K562 (cell line): Measurements from ENCODE around the gene SYNGR3. TPM values are rescaled to one million over a fixed set of nuclear protein-coding genes. Genes with fewer than 3 reads are reported as not detected.

ENCODE experiments used
- FIP1L1 ChIP-seq: fragments of 200-400 bp; formaldehyde crosslinking; IDR thresholded peaks from 2 replicates; pipeline ENCODE4 v1.6.1; 2018; ENCODE audit warnings: mild to moderate bottlenecking, low read depth, low read length; ENCODE audit not compliant: poor library complexity, severe bottlenecking
- NFIC ChIP-seq: fragments of 450-650 bp; IDR thresholded peaks from 2 replicates; pipeline ENCODE4 v1.6.1; 2017; ENCODE audit warnings: mild to moderate bottlenecking, inconsistent platforms
- SIRT6 ChIP-seq: IDR thresholded peaks from one replicate; pipeline ENCODE4 v1.6.1; 2012; ENCODE audit warnings: low read depth, mild to moderate bottlenecking, control low read depth, inconsistent platforms, low read length, moderate library complexity
- SNIP1 ChIP-seq: fragments of 450-650 bp; IDR thresholded peaks from 2 replicates; pipeline ENCODE4 v1.7.1; 2017; ENCODE audit warnings: low read depth, mild to moderate bottlenecking
- polyA plus RNA-seq, 8 experiments: library from polyadenylated mRNA; depleted of rRNA in 4 of 8; stranded (reverse) in 5 of 8; unstranded in 3 of 8; fragments of >200 nt; fragmentation: Nextera tagmentation in 2 of 8; fragmentation: Illumina TruSeq in 1 of 8; extraction: Ambion mirVana in 2 of 8; extraction: Trizol in 1 of 8; gene quantifications; 2 replicates each; pipeline versions ENCODE4 v1.2.1 to v1.2.3, GENCODE V29; 2011 to 2014; ENCODE audit warnings: inconsistent platforms in 1 of 8, missing spikeins in 1 of 8
- total RNA-seq, 7 experiments: library from RNA; depleted of rRNA in 6 of 7; stranded (reverse); fragments of >200 nt in 6 of 7; fragmentation: Illumina TruSeq in 2 of 7; extraction: Trizol in 2 of 7; gene quantifications; 2 replicates each; pipeline versions ENCODE4 v1.2.1 to v1.2.3, GENCODE V29; 2011 to 2021; ENCODE audit warnings: low replicate concordance in 1 of 7
- TF ChIP-seq, protein P1 (sequence below): fragments of 450-650 bp; formaldehyde crosslinking; IDR thresholded peaks from 2 replicates; pipeline ENCODE4 v1.4.0; 2020; ENCODE audit warnings: mild to moderate bottlenecking, moderate library complexity
- TF ChIP-seq, protein P2 (sequence below): fragments of 250-450 bp; sonication (Bioruptor Pico); IDR thresholded peaks from 2 replicates; pipeline ENCODE4 v1.4.0; 2020; ENCODE audit warnings: mild to moderate bottlenecking, moderate library complexity
- TF ChIP-seq, protein P3 (sequence below): fragments of 450-650 bp; conservative IDR thresholded peaks from 2 replicates; pipeline ENCODE4 v1.6.1; 2016; ENCODE audit warnings: missing genetic modification characterization, low read depth, mild to moderate bottlenecking, control low read depth, missing compliant biosample characterization
- TF ChIP-seq, protein P4 (sequence below), 2 experiments: fragments of 450-650 bp; formaldehyde crosslinking in 1 of 2; IDR thresholded peaks; 2 replicates each; pipeline versions ENCODE4 v1.4.0 to v1.6.1; 2014 to 2020; ENCODE audit warnings: mild to moderate bottlenecking in 2 of 2, borderline replicate concordance in 1 of 2, low read depth in 1 of 2
- TF ChIP-seq, protein P5 (sequence below): fragments of 450-650 bp; IDR thresholded peaks from 2 replicates; pipeline ENCODE4 v1.6.1; 2016; ENCODE audit warnings: low read depth, mild to moderate bottlenecking, moderate library complexity
- TF ChIP-seq, protein P6 (sequence below): fragments of 450-650 bp; IDR thresholded peaks from 2 replicates; pipeline ENCODE4 v1.6.1; 2016

Gene SYNGR3
- total and polyA plus RNA-seq, 9 of the 15 experiments (the other 6 are each of a cell fraction or from before 2014, with no cell fraction given): 3.7 to 69.2 (median 36.3) TPM

DNA sequence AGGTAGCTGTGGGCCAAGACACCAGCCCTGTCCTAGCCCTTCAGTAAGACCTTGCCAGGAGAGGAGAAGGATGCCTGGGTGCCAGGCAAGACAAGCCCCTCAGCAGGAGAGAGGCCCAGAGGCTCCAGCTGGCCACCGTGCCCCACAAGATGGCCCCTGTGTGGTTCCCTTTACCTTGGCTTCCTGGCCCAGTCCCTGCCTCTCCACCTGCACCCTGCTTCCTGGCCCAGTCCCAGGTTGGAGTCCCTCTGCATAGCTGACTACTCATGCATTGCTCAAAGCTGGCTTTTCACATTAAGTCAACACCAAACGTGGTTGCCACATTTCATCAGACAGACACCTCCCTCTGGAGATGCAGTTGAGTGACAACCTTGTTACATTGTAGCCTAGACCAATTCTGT is 4.0 kb downstream of the SYNGR3 start (continued):
- TF ChIP-seq, protein P1, sequence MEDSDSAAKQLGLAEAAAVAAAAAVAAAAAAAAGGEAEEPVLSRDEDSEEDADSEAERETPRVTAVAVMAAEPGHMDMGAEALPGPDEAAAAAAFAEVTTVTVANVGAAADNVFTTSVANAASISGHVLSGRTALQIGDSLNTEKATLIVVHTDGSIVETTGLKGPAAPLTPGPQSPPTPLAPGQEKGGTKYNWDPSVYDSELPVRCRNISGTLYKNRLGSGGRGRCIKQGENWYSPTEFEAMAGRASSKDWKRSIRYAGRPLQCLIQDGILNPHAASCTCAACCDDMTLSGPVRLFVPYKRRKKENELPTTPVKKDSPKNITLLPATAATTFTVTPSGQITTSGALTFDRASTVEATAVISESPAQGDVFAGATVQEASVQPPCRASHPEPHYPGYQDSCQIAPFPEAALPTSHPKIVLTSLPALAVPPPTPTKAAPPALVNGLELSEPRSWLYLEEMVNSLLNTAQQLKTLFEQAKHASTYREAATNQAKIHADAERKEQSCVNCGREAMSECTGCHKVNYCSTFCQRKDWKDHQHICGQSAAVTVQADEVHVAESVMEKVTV (CRISPR knock-in tag): no peak
- TF ChIP-seq, protein P2, sequence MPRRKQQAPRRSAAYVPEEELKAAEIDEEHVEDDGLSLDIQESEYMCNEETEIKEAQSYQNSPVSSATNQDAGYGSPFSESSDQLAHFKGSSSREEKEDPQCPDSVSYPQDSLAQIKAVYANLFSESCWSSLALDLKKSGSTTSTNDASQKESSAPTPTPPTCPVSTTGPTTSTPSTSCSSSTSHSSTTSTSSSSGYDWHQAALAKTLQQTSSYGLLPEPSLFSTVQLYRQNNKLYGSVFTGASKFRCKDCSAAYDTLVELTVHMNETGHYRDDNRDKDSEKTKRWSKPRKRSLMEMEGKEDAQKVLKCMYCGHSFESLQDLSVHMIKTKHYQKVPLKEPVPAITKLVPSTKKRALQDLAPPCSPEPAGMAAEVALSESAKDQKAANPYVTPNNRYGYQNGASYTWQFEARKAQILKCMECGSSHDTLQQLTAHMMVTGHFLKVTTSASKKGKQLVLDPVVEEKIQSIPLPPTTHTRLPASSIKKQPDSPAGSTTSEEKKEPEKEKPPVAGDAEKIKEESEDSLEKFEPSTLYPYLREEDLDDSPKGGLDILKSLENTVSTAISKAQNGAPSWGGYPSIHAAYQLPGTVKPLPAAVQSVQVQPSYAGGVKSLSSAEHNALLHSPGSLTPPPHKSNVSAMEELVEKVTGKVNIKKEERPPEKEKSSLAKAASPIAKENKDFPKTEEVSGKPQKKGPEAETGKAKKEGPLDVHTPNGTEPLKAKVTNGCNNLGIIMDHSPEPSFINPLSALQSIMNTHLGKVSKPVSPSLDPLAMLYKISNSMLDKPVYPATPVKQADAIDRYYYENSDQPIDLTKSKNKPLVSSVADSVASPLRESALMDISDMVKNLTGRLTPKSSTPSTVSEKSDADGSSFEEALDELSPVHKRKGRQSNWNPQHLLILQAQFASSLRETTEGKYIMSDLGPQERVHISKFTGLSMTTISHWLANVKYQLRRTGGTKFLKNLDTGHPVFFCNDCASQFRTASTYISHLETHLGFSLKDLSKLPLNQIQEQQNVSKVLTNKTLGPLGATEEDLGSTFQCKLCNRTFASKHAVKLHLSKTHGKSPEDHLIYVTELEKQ (CRISPR knock-in tag): no peak
- TF ChIP-seq, protein P3, sequence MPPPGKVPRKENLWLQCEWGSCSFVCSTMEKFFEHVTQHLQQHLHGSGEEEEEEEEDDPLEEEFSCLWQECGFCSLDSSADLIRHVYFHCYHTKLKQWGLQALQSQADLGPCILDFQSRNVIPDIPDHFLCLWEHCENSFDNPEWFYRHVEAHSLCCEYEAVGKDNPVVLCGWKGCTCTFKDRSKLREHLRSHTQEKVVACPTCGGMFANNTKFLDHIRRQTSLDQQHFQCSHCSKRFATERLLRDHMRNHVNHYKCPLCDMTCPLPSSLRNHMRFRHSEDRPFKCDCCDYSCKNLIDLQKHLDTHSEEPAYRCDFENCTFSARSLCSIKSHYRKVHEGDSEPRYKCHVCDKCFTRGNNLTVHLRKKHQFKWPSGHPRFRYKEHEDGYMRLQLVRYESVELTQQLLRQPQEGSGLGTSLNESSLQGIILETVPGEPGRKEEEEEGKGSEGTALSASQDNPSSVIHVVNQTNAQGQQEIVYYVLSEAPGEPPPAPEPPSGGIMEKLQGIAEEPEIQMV: 0 out of 2 replicates have a peak, but pooled peaks have one; percentile 34
- TF ChIP-seq SNIP1 (no peak), SIRT6 (no peak), FIP1L1 (no peak), NFIC (no peak)
- TF ChIP-seq, protein P4, sequence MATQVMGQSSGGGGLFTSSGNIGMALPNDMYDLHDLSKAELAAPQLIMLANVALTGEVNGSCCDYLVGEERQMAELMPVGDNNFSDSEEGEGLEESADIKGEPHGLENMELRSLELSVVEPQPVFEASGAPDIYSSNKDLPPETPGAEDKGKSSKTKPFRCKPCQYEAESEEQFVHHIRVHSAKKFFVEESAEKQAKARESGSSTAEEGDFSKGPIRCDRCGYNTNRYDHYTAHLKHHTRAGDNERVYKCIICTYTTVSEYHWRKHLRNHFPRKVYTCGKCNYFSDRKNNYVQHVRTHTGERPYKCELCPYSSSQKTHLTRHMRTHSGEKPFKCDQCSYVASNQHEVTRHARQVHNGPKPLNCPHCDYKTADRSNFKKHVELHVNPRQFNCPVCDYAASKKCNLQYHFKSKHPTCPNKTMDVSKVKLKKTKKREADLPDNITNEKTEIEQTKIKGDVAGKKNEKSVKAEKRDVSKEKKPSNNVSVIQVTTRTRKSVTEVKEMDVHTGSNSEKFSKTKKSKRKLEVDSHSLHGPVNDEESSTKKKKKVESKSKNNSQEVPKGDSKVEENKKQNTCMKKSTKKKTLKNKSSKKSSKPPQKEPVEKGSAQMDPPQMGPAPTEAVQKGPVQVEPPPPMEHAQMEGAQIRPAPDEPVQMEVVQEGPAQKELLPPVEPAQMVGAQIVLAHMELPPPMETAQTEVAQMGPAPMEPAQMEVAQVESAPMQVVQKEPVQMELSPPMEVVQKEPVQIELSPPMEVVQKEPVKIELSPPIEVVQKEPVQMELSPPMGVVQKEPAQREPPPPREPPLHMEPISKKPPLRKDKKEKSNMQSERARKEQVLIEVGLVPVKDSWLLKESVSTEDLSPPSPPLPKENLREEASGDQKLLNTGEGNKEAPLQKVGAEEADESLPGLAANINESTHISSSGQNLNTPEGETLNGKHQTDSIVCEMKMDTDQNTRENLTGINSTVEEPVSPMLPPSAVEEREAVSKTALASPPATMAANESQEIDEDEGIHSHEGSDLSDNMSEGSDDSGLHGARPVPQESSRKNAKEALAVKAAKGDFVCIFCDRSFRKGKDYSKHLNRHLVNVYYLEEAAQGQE (IDR thresholded peaks at IDR 0.05; ENCODE audit: borderline replicate concordance): no peak
- TF ChIP-seq, protein P4 (CRISPR knock-in tag; IDR thresholded peaks at IDR 0.05; ENCODE audit: low read depth): no peak
- TF ChIP-seq, protein P5, sequence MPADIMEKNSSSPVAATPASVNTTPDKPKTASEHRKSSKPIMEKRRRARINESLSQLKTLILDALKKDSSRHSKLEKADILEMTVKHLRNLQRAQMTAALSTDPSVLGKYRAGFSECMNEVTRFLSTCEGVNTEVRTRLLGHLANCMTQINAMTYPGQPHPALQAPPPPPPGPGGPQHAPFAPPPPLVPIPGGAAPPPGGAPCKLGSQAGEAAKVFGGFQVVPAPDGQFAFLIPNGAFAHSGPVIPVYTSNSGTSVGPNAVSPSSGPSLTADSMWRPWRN: no peak
- TF ChIP-seq, protein P6, sequence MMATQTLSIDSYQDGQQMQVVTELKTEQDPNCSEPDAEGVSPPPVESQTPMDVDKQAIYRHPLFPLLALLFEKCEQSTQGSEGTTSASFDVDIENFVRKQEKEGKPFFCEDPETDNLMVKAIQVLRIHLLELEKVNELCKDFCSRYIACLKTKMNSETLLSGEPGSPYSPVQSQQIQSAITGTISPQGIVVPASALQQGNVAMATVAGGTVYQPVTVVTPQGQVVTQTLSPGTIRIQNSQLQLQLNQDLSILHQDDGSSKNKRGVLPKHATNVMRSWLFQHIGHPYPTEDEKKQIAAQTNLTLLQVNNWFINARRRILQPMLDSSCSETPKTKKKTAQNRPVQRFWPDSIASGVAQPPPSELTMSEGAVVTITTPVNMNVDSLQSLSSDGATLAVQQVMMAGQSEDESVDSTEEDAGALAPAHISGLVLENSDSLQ: peak; percentile 89
